OCI-LY7 (cell line): ENCODE data around the gene EI24.

Experiments used
- EZH2phosphoT487 ChIP-seq: fragments of 200-600 bp; sonication (generic); IDR thresholded peaks from 2 replicates; pipeline ENCODE4 v1.6.1; 2018; ENCODE audit warnings: low read depth, borderline replicate concordance, mild to moderate bottlenecking, mixed run types, antibody characterized with exemption, low read length, moderate library complexity, mixed read lengths
- TF ChIP-seq, protein P1 (sequence below): fragments of 200-600 bp; sonication (generic); conservative IDR thresholded peaks from 2 replicates; pipeline ENCODE4 v1.5.1; 2014; ENCODE audit warnings: mild to moderate bottlenecking, antibody characterized with exemption, low read length, moderate library complexity, mixed read lengths

DNA sequence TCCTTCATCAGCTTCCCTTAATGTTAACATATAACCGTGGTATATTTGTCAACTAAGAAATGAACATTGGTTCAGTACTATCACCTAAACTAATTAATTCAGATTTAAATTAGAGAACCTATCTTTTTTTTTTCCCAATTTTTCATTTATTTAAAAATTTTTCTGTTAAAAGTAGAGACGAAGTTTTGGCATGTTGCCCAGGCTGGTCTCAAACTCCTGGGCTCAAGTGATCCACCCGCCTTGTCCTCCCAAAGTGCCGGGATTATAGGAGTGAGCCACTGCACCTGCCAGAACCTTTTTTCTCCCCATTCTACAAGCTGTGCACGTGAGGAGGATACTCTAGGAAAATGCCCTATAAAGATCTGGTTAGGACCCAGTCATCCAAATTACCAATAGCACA is 3.6 kb downstream of the EI24 start:
- no peak for TF ChIP-seq EZH2phosphoT487
- TF ChIP-seq, protein P1, sequence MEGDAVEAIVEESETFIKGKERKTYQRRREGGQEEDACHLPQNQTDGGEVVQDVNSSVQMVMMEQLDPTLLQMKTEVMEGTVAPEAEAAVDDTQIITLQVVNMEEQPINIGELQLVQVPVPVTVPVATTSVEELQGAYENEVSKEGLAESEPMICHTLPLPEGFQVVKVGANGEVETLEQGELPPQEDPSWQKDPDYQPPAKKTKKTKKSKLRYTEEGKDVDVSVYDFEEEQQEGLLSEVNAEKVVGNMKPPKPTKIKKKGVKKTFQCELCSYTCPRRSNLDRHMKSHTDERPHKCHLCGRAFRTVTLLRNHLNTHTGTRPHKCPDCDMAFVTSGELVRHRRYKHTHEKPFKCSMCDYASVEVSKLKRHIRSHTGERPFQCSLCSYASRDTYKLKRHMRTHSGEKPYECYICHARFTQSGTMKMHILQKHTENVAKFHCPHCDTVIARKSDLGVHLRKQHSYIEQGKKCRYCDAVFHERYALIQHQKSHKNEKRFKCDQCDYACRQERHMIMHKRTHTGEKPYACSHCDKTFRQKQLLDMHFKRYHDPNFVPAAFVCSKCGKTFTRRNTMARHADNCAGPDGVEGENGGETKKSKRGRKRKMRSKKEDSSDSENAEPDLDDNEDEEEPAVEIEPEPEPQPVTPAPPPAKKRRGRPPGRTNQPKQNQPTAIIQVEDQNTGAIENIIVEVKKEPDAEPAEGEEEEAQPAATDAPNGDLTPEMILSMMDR: no peak
